HG03135 (cell line): Measurements from ENCODE around the gene NPC1.
"Not testable (repeated sequence)": the region's sequence is repeated elsewhere in the genome, so short reads cannot be mapped to it uniquely, and the experiment has no call there.

Experiments
- ATAC-seq: cut with Tn5 transposase; IDR thresholded peaks from one replicate; pipeline ENCODE4 v1.9.1; 2021; ENCODE audit warnings: mild to moderate bottlenecking, moderate library complexity; ENCODE audit not compliant: unreplicated experiment

The NPC1 gene

DNA sequence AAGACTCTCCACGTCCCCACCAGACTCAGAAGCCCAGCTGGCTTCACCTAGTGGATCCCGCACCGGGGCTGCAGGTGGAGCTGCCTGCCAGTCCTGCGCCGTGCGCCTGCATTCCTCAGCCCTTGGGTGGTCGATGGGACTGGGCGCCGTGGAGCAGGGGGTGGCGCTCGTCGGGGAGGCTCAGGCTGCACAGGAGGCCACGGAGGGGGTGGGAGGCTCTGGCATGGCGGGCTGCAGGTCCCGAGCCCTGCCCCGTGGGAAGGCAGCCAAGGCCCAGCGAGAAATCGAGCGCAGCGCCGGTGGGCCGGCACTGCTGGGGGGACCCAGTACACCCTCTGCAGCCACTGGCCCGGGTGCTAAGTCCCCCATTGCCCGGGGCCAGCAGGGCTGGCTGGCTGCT lies 8.8 kb downstream of the NPC1 start:
- ATAC-seq, result not testable (repeated sequence)

DNA sequence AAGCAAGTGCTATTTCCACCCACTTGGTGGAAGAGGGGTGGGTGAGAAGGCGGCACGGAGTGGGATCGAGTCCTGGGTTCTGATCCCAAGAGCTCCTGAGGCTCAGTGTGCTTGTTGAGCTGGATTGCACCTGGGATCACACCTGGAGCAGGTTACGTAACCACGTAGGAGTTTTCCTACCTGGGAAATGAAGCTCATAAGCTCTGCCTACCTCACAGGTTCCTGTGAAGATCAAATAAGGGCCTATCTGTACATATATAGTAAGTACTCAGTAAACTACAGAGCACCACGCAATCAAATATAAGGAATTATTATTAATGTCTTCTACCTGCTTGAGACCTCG lies 11.0 kb downstream of the NPC1 start:
- no peak for ATAC-seq

DNA sequence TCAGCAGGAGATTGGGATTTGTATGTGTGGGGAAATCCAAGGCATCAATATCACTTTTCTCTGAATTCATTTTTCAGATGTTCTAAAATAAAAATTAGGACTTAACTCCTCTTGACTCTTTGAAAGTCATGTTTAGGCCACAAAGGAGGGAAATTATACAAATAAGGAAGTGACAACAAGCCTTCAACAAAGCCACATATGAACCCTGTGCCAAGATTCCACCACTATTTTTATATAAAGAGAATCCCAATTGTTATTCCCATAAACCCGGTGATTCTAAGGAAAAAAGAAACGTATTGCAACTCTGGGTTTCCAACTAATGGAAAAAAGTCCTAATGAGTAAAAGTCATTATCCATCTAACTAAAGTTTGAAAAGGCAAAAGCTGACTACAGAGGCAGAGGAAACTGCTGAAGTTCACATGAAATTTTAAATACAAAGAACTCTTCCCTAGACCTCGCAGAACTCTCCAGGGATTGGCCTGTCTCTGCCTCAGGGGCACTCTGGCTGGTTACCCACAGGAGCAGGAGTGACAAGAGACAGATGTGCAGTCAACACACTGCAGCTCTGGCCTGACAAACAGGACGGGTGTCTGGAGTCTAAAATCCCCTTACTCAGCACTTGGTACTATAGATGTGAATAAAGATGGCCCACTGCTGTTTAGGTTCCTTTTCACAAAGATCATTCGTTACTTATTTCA lies 11.5 kb downstream of the NPC1 start:
- no peak for ATAC-seq

DNA sequence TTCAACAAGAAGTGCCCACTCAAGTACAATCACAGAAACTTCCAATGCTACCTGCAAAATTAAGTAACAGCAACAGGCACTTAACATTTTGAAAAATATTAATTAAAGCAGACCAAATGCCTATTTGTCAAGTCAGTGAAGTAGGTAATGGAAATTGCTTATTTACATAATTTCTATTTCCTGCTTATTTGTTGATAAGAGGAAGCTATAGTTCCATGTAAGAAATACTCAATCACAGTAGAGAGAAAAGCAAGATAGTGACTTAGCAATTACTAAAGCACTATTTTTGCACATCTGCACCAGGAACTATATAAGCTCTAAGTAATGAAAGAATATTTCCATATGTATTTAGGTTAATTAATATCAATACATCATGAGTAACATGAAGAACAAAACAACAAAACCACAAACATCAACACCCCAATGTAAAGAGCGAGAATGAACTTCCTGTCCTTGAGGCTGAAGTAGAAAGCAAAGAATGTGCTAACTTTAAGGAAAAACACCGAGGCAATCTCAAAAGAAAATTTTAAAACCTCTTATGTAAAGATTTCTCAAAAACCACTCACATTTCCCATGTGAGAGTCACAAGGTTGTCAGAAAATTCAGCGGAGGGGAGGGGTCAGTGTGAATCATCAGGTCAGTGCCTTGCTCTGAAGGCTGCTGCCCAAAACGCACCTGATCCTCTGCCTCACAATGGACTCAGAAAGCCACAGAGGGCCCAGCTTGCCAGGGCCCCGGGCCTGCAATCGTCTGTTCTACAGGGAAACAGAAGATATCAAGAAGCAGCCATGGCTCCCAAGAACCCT lies 12.5 kb downstream of the NPC1 start:
- no peak for ATAC-seq

DNA sequence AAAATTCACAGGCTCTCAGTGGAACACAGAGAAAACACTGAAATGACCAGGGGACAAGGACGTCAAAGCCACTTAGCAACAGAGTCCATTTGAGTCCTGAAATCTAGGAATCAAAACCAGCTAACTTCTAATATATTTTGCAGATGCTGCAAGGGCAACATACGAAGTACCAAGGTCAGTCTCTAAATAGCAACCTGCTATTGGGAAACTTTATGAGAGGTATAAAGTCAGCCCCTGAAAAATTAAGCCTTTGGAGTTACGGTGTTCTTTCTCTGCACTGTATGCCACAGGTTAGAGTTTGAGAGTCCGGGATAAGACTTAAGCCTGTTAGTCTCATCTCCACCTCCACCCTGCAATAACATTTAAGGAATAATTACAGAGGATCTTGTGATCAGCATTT lies 13.3 kb downstream of the NPC1 start:
- ATAC-seq, result no peak

DNA sequence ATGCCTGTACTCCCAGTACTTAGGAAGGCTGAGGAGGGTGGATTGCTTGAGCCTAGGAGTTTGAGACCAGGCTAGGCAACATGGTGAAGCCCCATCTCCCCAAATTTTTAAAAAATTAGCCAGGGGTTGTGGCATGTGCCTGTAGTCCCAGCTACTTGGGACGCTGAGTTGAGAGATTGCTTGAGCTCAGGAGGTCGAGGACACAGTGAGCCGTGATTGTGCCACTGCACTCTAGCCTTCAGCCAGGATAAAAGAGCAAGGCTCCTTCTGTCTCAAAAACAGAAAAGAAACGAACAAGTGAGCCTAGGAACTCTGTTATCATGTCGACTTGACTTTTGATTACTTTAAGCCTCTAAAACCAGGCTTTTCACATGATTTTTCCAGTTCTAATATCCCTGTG lies 13.7 kb downstream of the NPC1 start:
- ATAC-seq, result no peak

DNA sequence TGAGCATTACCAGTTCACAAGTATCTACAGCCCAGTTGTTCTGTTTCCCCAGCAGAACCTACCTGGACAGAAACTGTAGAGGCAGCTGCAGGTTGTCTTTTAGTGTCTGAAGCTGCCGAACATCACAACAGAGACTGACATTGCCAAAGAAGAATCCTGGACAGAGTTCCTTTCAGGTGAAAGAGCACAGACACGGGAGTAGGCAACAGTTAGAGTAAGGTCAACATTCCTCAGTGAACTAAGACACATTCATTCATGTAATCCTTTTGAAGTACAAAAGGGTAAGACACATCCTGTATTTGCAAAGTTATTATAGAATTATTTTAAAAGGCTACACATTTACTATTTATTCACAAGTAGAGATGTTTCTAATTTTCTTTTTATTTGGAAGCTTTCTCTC lies 14.3 kb downstream of the NPC1 start:
- ATAC-seq, result no peak

DNA sequence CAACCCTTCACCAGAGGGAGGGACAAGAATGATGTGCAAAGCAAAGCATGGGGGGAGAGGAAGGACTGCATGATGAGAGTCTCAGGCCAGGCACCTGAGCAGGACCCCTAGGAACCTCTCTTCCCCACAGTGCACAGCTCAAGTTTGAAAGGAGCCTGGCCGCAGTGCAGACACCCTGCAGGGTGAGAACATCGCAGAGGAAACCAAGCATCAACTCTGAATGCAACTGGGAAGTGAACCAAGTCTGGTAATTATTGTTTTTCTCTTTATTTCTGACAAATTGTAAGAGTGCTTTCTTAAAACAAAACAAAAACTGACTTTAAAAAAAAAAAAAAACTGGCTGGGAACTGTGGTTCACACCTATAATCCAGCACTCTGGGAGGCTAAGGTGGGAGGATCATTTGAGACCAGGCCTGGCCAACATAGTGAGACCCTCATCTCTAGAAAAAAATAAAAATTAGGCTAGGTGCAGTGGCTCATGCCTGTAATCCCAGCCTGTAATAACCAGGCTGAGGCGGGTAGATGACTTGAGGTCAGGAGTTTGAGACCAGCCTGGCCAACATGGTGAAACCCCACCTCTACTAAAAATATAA lies 15.3 kb downstream of the NPC1 start:
- no peak for ATAC-seq

DNA sequence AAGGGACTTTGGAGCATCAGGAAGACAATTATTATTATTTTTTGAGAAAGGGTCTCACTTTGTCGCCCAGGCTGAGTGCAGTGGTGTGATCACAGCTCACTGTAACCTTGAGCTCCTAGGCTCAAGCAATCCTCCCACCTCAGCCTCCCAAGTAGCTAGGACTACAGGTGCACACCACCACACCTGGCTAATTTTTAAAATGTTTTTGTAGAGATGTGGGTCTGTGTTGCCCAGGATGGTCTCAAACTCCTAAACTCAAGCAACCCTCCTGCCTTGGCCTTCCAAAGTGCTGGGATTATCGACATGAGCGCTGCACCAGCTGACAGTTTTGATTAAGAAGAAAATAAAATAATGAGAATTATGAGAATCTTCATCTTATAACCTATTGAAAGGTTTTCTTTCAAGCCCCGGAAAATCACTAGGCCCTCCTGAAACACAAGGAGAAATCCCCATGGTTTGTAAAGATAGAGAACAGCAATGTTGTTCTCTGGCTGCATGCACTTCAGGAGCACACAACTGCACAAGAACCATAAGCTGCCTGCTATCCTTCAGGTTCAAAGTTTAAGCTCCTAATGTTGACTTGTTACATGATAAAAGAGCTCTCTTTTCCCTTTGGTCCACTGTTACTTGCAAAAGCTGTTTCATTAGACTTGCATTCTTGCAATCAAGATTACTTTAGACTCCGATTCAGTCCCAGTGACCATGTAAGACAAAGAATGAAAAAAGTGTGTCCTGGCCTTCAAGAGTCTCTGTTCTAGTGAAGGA lies 16.8 kb downstream of the NPC1 start:
- ATAC-seq, result no peak

DNA sequence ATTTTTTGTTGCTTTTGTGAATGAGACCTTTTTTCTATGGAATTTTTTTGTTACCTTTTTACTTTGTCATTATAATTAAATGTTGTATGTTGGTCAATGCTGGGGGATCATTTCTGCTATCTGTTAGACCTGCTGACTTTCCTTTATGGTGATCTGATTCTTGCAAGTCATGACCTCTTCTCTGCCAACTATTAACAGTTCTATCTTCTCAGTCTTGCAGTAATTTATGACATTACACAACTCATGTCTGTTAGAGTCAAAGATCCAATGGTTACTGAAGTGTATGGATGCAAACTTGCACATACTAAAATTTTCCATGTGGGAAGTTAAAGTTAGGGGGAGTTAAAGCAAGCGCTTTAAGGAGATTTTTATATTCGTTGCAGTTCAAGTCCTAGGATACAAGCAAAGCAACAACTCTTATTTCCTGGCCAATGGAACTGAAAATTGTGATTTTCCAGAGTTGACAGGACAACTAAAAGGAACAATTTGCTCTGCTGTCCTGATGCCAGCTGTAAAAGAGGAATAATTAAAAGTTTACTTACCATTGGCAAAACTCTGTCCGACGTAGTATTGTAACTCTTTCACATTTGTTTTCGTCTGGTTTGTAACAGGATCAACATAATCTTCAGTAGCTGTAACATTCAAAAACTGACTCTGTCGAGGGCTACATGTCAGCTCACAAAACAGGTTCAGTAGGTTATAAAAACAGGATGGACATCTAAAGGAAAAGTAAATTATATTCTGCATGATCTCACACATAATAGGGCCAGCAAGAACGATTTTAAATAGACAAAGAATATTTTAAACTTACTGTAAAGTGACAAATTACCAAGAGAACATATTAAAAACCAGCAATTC lies 17.8 kb downstream of the NPC1 start:
- ATAC-seq, result no peak

DNA sequence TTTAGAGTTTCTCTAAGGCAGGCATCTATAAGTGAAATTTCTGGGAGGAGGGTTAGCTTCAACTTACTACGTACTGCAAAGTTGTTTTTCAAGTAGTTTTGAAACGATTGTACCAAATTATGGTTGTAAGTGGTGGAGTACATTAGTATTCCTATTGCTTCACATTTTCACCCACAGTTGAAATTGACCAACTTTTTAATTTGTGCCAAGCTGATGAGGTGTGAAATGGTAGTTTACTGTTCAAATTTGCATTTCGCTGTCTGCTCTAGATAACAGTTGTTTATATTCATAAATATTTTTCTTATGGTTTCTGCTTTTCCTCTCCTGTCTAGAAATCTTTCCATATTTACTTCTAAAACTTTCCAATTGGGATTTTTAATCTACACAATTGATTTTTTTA lies 18.6 kb downstream of the NPC1 start:
- ATAC-seq, result no peak

DNA sequence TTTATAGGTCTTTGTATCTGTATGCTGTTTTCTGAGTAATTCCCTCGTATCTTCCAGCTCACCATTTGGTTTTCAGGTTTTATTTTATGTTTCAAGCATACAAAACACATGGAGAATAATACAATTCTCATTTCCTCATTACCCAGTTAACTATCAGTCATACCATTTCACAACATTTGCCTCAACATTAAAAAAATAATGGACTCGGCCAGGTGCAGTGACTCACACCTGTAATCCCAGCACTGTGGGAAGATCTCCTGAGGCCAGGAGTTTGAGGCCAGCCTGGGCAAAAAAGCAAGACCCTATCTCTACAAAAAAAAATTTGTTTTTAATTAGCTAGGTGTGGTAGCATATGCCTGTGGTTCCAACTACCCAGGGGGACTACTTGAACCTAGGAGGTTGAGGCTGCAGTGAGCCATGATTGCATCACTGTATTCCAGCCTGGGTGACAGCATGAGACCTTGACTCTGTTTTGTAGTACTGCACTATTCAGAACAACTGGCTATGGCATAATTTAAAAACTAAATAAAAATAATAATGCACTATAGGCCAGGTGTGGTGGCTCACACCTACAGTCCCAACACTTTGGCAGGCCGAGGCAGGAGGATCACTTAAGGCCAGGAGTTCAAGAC lies 20.3 kb downstream of the NPC1 start:
- no peak for ATAC-seq

DNA sequence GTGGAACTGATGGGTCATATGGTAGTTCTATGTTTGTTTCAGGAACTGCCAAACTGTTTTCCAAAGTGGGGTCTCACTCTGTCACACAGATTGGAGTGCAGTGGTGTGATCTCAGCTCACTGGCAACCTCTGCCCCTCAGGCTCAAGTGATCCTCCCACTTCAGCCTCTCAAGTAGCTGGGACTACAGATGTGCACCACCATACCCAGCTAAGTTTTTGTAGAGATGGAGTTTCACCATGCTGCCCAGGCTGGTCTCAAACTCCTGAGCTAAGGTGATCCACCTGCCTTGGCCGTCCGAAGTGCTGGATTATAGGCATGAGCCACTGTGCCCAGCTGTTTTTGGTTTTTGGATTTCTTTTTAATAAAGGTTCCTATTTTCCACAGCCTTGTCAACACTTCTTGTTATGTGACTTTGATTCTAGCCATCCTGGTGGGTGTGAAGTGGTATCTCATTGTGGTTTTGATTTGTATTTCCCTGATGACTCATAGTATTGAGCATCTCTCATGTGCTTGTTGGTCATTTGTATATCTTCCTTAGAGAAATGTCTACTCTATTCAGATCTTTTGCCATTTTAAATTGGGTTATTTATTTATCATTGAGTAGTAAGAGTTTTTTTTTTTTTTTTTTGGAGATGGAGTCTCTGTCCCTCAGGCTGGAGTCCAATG lies 22.8 kb downstream of the NPC1 start:
- ATAC-seq, result no peak

DNA sequence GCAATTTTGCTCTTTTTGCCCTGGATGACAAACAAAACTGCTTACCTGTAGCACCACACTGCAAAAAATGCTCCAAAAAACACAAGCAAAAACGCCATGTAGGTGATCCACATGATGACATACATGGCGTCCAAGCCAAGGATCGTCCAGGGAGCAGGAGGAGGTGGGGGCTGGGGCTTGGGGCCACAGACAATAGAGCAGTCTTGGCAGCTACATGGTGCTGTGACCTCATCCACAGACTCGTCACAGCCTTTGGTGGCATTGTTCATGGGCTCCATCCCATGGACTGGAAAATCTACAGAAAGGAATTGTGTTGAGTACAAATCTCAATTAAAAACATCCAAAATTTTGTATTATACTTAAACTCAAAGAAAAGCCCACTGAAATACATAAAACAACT lies 26.1 kb downstream of the NPC1 start:
- no peak for ATAC-seq

DNA sequence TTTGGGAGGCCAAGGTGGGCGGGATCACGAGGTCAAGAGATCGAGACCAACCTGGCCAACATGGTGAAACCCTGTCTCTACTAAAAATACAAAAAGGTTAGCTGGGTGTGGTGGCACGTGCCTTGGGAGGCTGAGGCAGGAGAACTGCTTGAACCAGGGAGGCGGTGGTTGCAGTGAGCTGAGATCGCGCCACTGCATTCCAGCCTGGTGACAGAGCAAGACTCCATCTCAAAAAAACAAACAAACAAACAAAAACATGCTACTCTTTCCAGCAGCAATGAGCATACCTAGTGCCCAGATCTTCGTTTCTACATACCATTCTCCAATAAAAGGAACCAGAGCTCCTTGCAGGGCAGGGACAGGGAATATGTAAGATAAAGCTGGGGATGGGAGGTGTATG lies 28.8 kb downstream of the NPC1 start:
- ATAC-seq, result not testable (repeated sequence)

DNA sequence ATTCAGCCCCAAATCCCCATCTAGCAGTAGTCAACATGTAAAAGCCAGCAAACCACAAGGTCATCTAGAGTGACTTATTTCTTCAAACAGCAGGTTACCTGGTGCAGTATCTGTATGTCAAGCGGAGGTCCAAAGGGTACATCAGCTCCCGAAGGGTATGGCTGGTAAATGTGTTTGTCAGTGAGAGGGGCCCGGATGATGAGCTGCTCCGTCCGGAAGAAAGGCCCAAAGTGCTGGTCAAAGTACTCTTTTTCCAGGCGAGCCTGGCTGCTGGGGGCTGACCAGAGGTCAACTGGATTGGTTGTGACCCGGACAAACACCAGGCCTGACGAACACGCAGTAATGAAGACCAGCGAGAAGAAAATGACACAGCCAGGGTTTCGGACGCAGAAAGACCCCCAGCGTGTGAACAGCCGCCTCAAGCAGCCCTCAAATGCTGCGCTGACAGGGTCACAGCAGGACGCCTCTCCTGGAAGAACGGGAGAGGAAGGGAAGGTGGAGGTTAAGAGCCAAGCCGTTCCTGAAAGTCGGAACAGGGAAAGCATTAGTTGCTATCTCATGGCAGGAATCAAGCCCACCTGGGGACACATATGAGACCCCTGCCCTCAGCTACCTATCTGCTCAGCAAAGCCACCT lies 30.0 kb downstream of the NPC1 start:
- no peak for ATAC-seq

DNA sequence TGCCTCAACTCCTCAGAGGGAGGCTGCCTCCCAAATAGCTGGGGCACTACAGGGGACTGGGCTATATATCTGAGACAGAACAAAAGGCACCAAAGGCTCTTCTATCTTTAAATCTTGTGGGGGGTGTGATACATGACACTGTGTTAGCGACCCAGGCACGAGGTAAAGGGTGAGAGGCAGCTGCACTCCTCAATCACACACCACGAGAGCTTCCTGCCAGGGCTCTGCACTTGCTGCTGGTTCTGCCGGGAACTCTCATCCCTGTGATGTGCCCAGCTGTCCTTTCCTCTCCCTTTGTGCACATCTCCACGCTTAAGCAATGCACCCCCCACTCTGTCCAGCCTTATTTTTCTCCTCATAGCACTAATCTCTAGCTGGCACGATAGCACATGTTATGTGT lies 32.4 kb downstream of the NPC1 start:
- no peak for ATAC-seq

DNA sequence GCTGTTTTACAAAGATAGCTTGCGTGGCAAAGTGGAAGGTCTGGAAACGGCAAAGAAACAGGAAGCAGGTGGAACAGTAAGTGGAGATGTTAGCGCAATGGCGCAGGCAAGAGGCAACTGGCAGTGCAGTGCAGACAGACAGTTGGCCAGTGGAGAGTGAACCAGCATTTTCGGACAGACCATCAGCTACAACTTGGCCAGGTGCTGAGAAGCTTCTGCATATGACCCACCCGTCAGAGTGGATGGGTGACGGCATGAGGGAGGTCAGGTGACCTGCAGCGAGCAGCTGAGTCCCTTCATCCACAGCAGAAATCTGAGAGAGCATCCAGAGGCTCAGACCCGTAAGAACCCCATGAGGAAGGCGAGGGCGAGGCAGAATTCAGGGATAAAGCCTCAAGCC lies 33.8 kb downstream of the NPC1 start:
- no peak for ATAC-seq

DNA sequence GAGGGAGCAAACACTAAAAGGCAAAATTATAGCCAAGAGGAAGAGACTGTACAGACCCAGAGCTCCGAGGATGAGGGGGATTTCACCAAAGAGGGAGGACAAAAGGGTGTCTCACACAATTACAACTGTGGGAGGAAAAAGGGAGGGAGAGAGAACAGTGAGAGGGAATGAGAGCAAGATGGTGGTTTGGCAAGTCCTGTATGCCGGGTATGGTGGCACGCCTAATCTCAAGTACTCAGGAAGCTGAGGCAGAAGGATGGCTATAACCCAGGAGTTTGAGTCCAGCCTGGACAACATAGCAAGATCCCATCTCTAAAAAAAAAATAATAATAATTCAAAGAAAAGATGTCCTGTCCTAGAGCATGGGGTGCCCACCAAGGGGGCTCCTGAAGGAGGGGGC lies 34.3 kb downstream of the NPC1 start:
- no peak for ATAC-seq
